OCI-LY3 (cell line): ENCODE results near the gene RNF38.
A peak's percentile ranks its signal among the peaks of the same experiment; 100 is the strongest.

ENCODE experiments used
- H2AFZ ChIP-seq: fragments of 200-600, 300-600 bp; shearing (Covaris generic); 2 replicates; pipeline ENCODE4 v1.6.0; 2014; ENCODE audit warnings: antibody characterized with exemption, low read depth, low read length
- H3K27ac ChIP-seq: fragments of 200-600, 300-600 bp; sonication (generic); 2 replicates; pipeline ENCODE4 v1.5.1; 2014; ENCODE audit warnings: mild to moderate bottlenecking, low read length, moderate library complexity, mixed read lengths
- H3K27me3 ChIP-seq: fragments of 200-600, 300-600 bp; sonication (generic); 2 replicates; pipeline ENCODE4 v1.6.1; 2014; ENCODE audit warnings: low read depth, low read length, mixed read lengths
- H3K36me3 ChIP-seq: fragments of 200-600, 300-600 bp; sonication (generic); replicated peaks from 2 replicates; pipeline ENCODE3; 2014; ENCODE audit warnings: low read depth, low read length, mixed read lengths
- H3K4me1 ChIP-seq: fragments of 300-600, 200-600 bp; sonication (generic); 2 replicates; pipeline ENCODE4 v1.6.1; 2014; ENCODE audit warnings: low read length, mixed read lengths
- H3K4me2 ChIP-seq: fragments of 200-600, 300-600 bp; sonication (generic); 2 replicates; pipeline ENCODE4 v1.6.1; 2014; ENCODE audit warnings: low read length, mixed read lengths
- H3K4me3 ChIP-seq: fragments of 300-600, 200-600 bp; sonication (generic); 2 replicates; pipeline ENCODE4 v1.5.1; 2014; ENCODE audit warnings: antibody characterized with exemption, mild to moderate bottlenecking, low read length, moderate library complexity
- H3K79me2 ChIP-seq: fragments of 300-600, 200-600 bp; shearing (Covaris generic); 2 replicates; pipeline ENCODE4 v1.6.1; 2014; ENCODE audit warnings: mild to moderate bottlenecking, low read length, mixed read lengths
- H3K9ac ChIP-seq: fragments of 300-600, 200-600 bp; shearing (Covaris generic); 2 replicates; pipeline ENCODE4 v1.6.0; 2014; ENCODE audit warnings: mild to moderate bottlenecking, low read length, moderate library complexity
- H3K9me3 ChIP-seq: fragments of 200-600, 300-600 bp; shearing (Covaris generic); 2 replicates; pipeline ENCODE4 v1.6.1; 2014; ENCODE audit warnings: low read length, mixed read lengths; ENCODE audit not compliant: insufficient read depth
- H4K20me1 ChIP-seq: fragments of 200-600, 300-600 bp; sonication (generic); 2 replicates; pipeline ENCODE4 v1.6.1; 2016; ENCODE audit warnings: low read length, mixed read lengths; ENCODE audit not compliant: insufficient read depth
- CTCF ChIP-seq: fragments of 200-600, 300-600 bp; sonication (generic); IDR thresholded peaks from 2 replicates; pipeline ENCODE4 v1.5.1; 2014; ENCODE audit warnings: antibody characterized with exemption, low read length, low read depth
- EZH2phosphoT487 ChIP-seq: fragments of 200-600 bp; shearing (Covaris generic); IDR thresholded peaks from 2 replicates; pipeline ENCODE4 v1.6.1; 2018; ENCODE audit warnings: antibody characterized with exemption, mixed run types, low read depth

Gene RNF38

GRCh38 chr9:36400332-36401163 lies 479 bp upstream of the RNF38 start:
- Histone ChIP-seq H3K9ac (peak overlapping the region; percentile 73), H3K4me2 (peak overlapping the region; percentile 92), H3K9me3 (no peaks in the 10 kb centered on the region), H4K20me1 (peaks cover 26% of the 10 kb centered on the region), H3K27ac (peak overlapping the region; percentile 74), H3K79me2 (peaks cover 66% of the 10 kb centered on the region), H3K27me3 (no peaks in the 10 kb centered on the region), H2AFZ (peak overlapping the region; percentile 43; the same call in 1 of the 2 replicates), H3K36me3 (no peaks in the 10 kb centered on the region), H3K4me3 (peak overlapping the region; percentile 81), H3K4me1 (peaks cover 17% of the 10 kb centered on the region)
- TF ChIP-seq CTCF (no peak), EZH2phosphoT487 (no peak)

- no peak overlapping the region for H3K27ac ChIP-seq
Measured at GRCh38 chr9:36398745-36399144, 1.3 kb downstream of the RNF38 start.

GRCh38 chr9:36396985-36397384 lies 3.1 kb downstream of the RNF38 start:
- no peaks in the 10 kb centered on the region for H3K9me3 ChIP-seq
- H3K4me2 ChIP-seq = no peak overlapping the region
- H3K27ac ChIP-seq = no peak overlapping the region
- peaks cover 85% of the 10 kb centered on the region for H3K79me2 ChIP-seq
- peaks cover 32% of the 10 kb centered on the region for H4K20me1 ChIP-seq
- peaks cover 17% of the 10 kb centered on the region for H3K4me1 ChIP-seq
- no peak overlapping the region for H3K4me3 ChIP-seq
- no peak overlapping the region for H2AFZ ChIP-seq
- no peak overlapping the region for H3K9ac ChIP-seq
- TF ChIP-seq EZH2phosphoT487 (no peak), CTCF (no peak)
- H3K36me3 ChIP-seq = no peaks in the 10 kb centered on the region
- H3K27me3 ChIP-seq = no peaks in the 10 kb centered on the region

More at GRCh38 chr9:36398745-36399144, 1.3 kb downstream of the RNF38 start:
- Histone ChIP-seq H3K27me3 (no peaks in the 10 kb centered on the region), H3K79me2 (peaks cover 79% of the 10 kb centered on the region), H3K4me1 (peaks cover 17% of the 10 kb centered on the region), H2AFZ (no peak overlapping the region), H3K9me3 (no peaks in the 10 kb centered on the region), H3K36me3 (no peaks in the 10 kb centered on the region), H3K4me3 (no peak overlapping the region), H3K9ac (no peak overlapping the region), H3K4me2 (peak overlapping the region; percentile 27; the same call in 1 of the 2 replicates), H4K20me1 (peaks cover 26% of the 10 kb centered on the region)
- TF ChIP-seq CTCF (no peak), EZH2phosphoT487 (no peak)

- H3K27me3 ChIP-seq = no peaks in the 10 kb centered on the region
- no peak for TF ChIP-seq CTCF
- no peak for TF ChIP-seq EZH2phosphoT487
- H3K4me3 ChIP-seq = no peak overlapping the region
- no peak overlapping the region for H3K27ac ChIP-seq
- no peaks in the 10 kb centered on the region for H3K9me3 ChIP-seq
- H4K20me1 ChIP-seq = peaks cover 25% of the 10 kb centered on the region; the same call in 1 of the 2 replicates
- no peaks in the 10 kb centered on the region for H3K4me1 ChIP-seq
- H3K9ac ChIP-seq = no peak overlapping the region
- H2AFZ ChIP-seq = no peak overlapping the region
- peaks cover 53% of the 10 kb centered on the region for H3K79me2 ChIP-seq
- no peaks in the 10 kb centered on the region for H3K36me3 ChIP-seq
- no peak overlapping the region for H3K4me2 ChIP-seq
Measured at GRCh38 chr9:36392489-36392888, 7.6 kb downstream of the RNF38 start.
